ENCODE results near the gene NT5DC4. TPM values are rescaled to one million over a fixed set of nuclear protein-coding genes. Genes with fewer than 3 reads are reported as not detected.

NT5DC4 gene
- total and polyA plus RNA-seq, 2 of the 4 experiments (the other 2 are of a cell fraction): not detected

- Histone ChIP-seq H2BK5ac (ENCODE audit: low read depth, low read length, poor library complexity, severe bottlenecking) (no peak overlapping the region), H4K91ac (ENCODE audit: insufficient read depth, low read depth, low read length) (no peak overlapping the region), H3K56ac (ENCODE audit: extremely low read depth, insufficient read depth, low read length) (no peak overlapping the region), H3K23ac (ENCODE audit: low read depth, low read length) (no peak overlapping the region), H3K4me1 (ENCODE audit: control insufficient read depth, insufficient read depth, low read length) (no peaks in the 10 kb centered on the region), H3K14ac (replicated peaks; ENCODE audit: low read depth, low read length) (no peak overlapping the region), H2BK15ac (ENCODE audit: low read depth, low read length) (no peak overlapping the region), H3K18ac (ENCODE audit: low read depth, low read length) (no peak overlapping the region), H3K4me2 (ENCODE audit: low read depth, low read length) (no peak overlapping the region), H2AFZ (replicated peaks; ENCODE audit: low read length, poor library complexity) (no peak overlapping the region), H3K27ac (ENCODE audit: insufficient read depth, low read length) (no peak overlapping the region), H3K9me1 (ENCODE audit: insufficient read depth, low read length) (no peaks in the 10 kb centered on the region), H3K79me1 (ENCODE audit: low read depth in 1 of 2, low read length in 2 of 2) (no peaks in the 10 kb centered on the region), H2AK5ac (ENCODE audit: low read depth, low read length) (no peak overlapping the region), H3K4me3 (ENCODE audit: insufficient read depth, low read depth, low read length) (no peak overlapping the region), H4K20me1 (ENCODE audit: insufficient read depth, low read length) (no peaks in the 10 kb centered on the region), H3K4ac (ENCODE audit: low read depth, low read length) (no peak overlapping the region), H3K9ac (ENCODE audit: low read depth, low read length) (no peak overlapping the region), H2BK20ac (ENCODE audit: low read depth, low read length) (no peak overlapping the region), H2BK120ac (ENCODE audit: low read depth, low read length) (no peak overlapping the region), H4K5ac (ENCODE audit: low read depth, low read length) (no peak overlapping the region), H3K9me3 (ENCODE audit: control insufficient read depth, insufficient read depth, low read length) (no peaks in the 10 kb centered on the region), H3K27me3 (ENCODE audit: control insufficient read depth, insufficient read depth, low read length) (no peaks in the 10 kb centered on the region), H4K8ac (ENCODE audit: low read depth in 2 of 2, low read length in 2 of 2) (no peak overlapping the region), H3K36me3 (ENCODE audit: control insufficient read depth, insufficient read depth, low read length) (no peaks in the 10 kb centered on the region), H2AK9ac (replicated peaks; ENCODE audit: low read depth, low read length, poor library complexity) (no peak overlapping the region)
- dilution Hi-C loops (cut with HindIII; ENCODE audit: low sequenced_read_pairs, unreplicated experiment): no loop called here
- POLR2A ChIA-PET (ENCODE audit: unreplicated experiment): no interaction called here
- TF ChIP-seq MAZ (IDR thresholded peaks at IDR 0.05; ENCODE audit: borderline replicate concordance, low read depth, low read length) (no peak), CHD1 (IDR thresholded peaks at IDR 0.05; ENCODE audit: low read depth, low read length) (no peak), MAFK (IDR thresholded peaks at IDR 0.05; ENCODE audit: low read depth, low read length) (no peak), NFE2L2 (IDR thresholded peaks at IDR 0.05; ENCODE audit: low read depth, low read length) (no peak), POLR2A (IDR thresholded peaks at IDR 0.05; ENCODE audit: low read depth, low read length) (no peak)
- TF ChIP-seq, protein P1, sequence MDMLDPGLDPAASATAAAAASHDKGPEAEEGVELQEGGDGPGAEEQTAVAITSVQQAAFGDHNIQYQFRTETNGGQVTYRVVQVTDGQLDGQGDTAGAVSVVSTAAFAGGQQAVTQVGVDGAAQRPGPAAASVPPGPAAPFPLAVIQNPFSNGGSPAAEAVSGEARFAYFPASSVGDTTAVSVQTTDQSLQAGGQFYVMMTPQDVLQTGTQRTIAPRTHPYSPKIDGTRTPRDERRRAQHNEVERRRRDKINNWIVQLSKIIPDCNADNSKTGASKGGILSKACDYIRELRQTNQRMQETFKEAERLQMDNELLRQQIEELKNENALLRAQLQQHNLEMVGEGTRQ (IDR thresholded peaks at IDR 0.05; ENCODE audit: low read depth, low read length): no peak
- no peak for DNase-seq
- WGBS, 2 experiments (ENCODE audit: extremely low coverage in 2 of 2, insufficient read length in 1 of 2): no CpG with 5 or more reads among the region's 1 CpG
- CTCF ChIA-PET: no interaction called here
- BruUV-seq (replicated peaks): no TSS peak
- in situ Hi-C loops (cut with MboI; ENCODE audit: low sequenced_read_pairs): no loop called here
- no peak for ATAC-seq (ENCODE audit: low read depth)
- intact Hi-C loops (cut with micrococcal nuclease): no loop called here
Observed at GRCh38 chr2:112673008-112673407, 47.8 kb upstream of the NT5DC4 start.

Data from IMR-90 (cell line).